GM18517 (cell line): ENCODE data around the gene GALNT5.
A peak's percentile ranks its signal among the peaks of the same experiment; 100 is the strongest.
"Not testable (repeated sequence)": the region's sequence is repeated elsewhere in the genome, so short reads cannot be mapped to it uniquely, and the experiment has no call there.

ENCODE experiments used
- ATAC-seq: cut with Tn5 transposase; IDR thresholded peaks from one replicate; pipeline ENCODE4 v1.9.1; 2021; ENCODE audit warnings: mild to moderate bottlenecking, moderate library complexity; ENCODE audit not compliant: unreplicated experiment

The GALNT5 gene

DNA sequence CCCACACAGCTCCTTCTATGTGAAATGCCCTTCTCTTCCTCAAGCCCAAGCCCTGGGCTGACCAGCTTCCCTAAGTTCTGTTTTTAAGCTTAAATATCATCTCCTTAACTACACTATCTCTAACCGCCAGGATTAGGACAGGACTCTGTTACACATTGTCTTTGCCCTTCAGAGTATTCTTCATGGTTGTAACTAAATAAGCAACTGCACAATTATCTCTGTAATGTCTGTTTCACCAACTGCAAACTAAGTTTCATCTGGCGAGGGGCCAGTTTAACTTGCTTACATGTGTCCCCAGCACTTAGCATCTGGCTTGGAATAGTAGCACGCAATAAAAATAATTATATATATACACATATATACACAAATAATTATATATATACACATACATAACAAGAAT is 69.2 kb downstream of the GALNT5 start:
- ATAC-seq, result no peak

DNA sequence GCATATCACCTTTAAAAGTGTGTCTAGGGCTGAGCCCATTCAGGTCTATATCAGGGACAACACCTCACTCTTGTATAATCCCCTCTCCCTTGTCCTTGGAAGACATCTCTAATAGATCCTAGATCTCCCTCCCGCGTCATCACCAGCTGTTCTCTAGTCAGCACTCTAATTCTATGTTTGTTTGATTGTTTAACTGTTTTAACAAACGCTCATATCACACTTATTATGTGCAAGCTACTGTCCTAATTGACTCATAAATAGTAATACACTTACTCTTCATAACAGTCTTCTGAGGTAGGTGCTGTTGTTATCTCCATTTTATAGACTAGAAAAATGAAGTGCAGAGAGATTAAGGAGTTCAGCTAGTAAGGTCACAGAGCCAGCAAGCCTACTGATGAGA is 69.7 kb downstream of the GALNT5 start:
- peak; percentile 25 for ATAC-seq

DNA sequence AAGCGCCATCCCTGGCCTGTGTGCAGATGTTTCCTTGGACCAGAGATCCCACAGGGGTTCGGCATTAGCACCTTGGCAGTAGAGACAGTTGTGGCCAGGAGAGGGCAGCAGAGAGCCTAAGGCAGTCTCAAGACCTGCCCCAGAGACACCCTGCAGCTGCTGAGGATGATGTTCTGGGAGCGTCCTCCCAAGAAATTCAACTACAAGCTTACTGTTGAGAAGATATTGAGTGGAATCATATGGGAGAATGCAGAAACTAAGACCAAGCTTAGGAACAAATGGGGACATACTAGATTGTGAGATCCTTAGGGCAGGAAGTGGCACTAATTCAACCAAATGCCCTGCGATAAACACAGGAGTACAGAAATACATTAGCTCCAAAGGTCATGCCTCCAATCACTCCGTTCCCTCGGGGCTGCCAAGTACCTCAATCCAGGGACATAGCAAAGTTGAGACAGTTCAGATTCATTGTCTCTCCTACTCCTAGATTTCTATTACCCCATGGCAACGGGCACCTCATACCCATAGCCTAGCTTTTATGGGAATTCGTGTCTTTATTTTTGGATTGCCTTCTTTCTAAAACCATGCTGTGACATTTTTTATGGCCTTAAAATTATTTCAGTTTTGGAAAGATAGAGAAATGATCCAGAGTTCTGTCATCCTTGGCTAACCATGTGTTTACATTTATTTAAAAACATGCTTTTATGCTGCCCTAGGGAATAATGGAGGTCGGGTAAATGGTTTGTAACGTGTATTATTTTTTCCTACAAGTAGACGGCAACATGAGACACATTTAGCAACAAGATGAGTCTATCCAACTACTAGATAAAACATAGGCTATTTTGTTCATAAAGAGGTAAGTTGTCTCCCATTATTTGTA is 70.4 kb downstream of the GALNT5 start:
- ATAC-seq, result peak; percentile 99

DNA sequence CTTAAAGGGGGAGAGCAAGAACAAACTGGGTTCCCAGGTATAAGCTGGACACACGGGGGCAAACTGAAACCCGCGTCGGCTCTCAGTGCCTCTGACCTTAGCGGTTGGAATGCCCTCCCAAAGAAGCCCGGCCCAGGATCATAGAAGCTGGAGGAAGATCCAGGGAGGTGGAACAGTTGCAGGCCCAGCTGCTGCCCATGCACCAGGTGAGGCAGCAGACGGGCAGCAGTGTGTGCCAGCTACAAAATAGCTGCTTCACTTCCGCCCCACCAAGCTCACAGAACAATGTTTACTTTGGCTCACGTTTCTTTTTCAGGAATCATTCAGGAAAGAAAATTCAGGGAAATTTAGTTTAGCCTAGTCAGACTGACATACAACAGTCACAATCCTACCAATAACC is 72.0 kb downstream of the GALNT5 start:
- no peak for ATAC-seq

DNA sequence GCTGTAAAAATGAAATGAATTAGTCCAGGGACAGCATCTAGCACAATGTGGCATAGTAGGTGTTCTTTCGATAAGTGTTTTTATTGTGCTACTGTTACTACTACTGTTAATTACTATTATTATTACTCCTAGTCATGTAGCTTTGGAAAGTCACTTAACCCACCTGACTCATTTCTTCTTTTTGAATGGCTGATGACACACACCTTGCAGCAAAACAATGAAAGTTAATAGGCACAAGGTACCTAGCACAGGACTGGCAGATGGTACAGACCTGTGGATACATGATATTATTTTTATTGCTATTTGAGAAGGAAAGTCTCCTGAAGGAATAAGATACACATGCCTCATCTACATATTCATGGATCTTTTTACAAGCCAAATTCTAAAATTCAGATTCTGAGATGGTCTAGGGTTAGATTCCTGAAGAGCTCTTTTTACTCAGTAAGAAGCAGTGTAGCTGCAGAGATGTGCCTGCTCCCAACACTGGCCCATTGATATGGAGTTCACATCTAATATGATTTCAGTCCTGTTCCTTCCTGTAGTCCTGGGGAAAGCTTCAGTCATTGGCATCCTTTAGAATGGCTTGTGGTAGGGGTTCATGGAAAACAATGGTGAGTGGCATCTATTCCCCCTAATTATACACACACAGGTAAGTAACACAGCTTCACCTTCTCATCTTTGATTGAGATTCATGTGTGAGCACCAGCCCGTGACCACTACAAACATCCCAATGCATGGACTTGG is 76.0 kb downstream of the GALNT5 start:
- ATAC-seq, result no peak

DNA sequence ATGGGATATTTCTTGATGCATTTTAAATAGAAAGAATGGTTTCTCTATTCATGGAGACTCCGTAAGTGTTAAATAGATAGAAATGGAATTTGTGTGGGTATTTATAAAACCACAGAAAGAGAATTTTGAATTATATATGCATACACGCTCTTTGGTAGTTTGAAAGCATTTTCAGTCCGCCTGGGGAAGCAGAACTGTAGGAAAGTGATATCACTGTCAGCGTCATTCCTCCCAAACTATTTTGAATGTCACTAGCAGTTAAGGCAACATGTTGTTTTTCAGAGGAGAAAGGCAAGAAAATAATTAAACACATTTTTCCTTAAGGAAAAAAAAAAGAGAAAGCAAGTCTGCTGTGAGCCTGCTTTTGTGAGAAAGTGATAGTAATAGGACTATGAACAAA is 76.8 kb downstream of the GALNT5 start:
- ATAC-seq, result no peak

DNA sequence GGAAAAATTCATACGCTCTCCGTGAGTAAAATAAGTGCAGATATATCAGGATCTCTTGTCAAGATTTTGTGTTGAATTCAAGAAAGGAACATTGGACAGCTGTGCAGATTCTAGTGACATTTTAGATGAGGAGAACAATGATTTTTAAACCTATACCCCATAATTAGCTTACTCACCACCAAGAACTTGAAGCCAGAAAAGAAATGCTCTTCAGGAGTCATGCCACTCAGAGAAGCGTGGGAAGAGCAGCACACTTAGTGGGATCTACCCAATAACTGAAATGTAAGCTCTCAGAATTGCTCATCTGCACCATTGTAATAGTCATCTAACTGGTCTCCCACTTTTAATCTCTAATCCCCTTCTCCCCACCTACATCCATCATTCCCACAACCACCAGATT is 77.3 kb downstream of the GALNT5 start:
- ATAC-seq, result no peak

DNA sequence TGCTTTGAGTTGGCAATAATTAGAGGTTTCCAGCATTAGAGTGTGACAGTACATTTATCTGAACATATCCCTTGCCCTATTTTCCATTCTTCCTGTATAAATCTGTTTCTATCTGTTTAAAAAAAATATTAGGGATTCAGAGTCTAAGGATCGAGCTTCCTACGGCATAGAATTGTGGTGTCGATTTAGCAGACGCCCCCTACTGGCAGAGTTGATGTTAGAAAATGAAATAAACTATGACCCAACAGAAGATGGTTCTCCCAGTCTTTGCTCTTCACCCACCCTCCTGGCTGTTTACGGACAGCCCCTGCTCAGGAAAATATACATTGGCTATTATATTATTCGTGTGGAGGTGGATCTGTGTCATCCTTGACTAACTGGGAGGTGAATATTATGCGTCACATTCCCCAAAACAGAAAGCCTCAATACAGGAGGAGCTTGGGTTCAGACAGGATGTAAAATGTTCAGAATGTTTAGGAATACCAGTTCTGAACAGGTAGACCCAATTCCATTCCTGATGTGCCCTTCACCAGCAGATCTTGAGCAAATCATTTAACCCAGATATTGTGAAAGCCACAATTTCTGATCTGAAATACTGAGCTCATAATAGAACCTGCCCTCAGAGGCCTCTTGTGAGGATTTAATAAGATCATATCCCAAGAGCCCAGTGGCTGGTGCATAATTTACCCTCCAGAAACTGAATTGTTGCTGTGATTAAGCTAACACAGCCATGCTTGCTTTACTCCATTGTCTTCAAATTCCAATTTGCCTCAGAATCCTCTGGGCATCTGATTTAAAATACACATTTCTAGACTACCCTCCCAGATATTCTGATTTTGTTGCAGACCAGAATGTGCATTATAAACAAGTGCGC is 78.9 kb downstream of the GALNT5 start:
- no peak for ATAC-seq

DNA sequence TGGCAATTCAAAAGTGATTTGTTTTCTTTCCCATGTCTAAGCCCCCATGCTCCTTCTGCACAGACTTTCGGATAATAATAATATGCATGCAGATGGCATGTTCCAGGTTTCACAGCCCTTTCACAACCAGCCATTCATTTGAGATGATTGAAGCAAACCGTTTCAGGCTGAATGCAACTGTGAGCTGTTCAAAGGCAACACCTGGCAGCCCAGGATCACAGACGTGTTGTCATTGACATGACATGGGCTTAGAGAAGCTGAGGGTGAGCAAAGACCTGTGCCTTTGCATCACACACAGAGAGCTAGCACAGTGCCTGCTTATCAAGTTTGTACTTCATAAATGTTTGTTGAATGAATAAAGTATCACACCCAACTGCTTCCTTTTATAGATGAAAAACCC is 80.5 kb downstream of the GALNT5 start:
- ATAC-seq, result no peak

DNA sequence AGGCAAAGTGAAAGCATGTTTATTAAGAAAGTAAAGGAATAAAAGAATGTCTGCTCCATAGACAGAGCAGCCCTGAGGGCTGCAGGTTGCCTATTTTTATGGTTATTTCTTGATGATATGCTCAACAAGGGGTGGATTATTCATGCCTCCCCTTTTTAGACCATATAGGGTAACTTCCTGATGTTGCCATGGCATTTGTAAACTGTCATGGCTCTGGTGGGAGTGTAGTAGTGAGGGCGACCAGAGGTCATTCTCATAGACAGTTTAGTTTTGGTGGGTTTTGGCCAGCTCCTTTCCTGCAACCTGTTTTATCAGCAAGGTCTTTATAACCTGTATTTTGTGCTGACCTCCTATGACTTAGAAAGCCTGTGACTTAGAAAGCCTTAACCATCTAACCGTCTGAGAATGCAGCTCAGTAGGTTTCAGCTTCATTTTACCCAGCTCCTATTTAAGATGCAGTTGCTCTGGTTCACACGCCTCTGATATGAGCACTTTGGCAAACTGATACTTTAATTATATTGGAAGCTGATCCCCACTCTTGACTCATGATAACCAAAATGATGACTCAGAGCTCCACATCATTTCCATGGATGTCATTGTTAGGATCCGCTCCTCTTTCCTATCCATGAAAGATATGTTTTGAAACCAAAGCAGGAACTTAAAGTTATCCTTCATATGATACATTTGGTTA is 82.6 kb downstream of the GALNT5 start:
- ATAC-seq, result no peak

DNA sequence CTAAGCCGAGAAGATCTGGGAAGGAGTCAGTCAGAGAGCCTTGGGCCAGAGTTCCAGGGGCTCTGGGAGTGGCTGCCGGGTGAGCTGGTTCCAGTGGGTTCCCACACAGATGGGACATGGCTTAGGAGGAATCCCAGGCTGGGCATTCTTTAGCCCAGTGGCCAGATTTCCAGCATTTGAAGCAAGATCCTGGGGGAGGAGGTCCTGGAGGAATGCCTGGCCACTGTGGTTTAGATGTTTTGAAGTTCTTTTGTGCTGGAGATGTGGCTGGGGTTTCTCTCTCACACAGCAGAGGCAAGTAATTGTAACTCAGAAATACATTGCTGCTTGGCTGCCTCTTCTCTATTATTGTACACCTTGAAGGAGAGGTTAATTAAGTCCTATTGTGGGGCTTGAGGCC is 83.9 kb downstream of the GALNT5 start:
- ATAC-seq, result not testable (repeated sequence)

DNA sequence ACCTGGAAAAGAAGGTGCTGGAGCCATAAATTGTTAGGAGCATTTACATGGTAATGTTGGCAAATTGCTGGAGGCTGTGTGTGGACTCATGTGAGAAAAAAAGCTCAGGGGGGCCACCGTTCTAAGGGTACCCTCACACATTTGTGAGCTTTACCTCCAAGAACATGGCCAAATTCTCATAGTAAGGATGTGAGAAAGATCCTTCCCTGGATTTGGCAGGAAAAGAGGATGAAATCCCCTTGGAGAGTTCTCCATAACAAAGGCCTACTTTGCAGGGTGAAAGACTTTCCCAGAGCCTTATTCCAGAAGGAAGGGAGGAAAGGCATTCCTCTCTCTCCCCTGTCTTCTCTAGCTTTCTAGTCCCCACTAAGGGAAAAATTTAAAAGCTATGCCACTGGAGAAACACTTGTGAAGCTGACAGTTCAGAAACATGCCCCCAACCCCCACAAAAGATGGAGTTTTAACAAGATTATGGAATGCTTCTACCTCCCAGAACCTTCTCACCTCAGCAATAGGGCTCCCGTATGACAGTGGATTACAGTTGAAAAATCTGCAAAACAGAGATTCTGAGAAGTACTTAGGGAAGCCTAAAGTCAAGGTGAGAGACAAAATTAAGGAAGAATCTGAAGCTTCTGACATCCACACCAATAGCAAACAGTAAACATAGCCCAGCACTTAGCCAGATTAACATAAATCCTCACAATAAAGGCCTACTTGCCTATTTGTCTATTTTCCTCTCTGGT is 88.3 kb downstream of the GALNT5 start:
- ATAC-seq, result no peak

DNA sequence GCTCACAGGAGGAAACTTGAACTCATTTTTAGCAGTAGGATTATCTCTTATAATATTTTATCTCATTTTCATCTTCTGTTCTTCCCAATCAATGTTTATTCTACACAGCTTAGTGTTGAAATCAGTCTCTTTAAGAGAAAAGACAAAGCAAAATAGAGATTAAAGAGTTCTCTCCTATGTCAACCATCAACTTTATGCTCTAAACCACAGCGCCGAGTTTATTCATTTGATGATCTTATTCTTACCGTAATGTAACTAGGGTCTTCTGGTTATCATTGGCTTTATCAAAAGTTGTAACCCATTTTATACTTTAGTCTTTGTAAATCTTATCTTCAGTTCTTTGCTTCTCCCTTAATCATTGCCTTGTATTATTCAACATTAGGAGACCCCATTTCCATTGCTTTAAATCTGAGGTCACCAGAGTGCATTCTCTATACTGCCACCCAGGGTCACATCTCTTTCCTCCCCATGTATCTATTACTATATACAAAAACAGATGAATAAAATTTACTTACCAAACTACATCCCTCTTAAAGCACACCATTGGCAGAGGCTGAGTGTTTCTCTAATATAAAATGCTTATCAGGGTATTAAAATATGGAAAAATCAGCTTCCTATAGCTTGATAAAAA is 90.9 kb downstream of the GALNT5 start:
- no peak for ATAC-seq

DNA sequence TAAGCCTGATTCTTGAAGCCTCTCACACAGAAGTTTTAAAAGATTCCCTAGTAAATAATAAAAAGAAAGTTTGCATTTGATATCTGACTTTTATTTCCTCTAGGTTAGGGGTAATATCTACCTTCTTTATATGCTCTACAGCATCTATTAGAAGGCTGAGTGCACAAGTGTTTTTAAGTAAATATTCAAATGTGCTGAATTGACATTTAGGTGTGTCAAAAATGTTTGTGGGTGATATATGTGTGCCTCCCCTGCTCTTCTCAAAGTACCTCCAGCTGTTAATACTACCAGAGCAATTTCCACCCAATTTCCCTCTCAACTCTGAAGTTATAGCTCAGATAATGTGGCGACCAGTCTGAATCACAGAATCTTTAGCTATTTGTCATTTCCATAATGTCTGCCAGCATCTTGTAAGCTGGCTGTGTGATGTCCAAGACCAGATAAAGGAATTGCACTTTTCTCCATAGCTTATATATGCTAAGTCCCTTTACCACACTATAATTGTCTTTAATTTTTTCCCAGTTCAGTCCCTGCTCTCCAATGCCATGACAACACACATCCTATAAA is 92.5 kb downstream of the GALNT5 start:
- ATAC-seq, result no peak

DNA sequence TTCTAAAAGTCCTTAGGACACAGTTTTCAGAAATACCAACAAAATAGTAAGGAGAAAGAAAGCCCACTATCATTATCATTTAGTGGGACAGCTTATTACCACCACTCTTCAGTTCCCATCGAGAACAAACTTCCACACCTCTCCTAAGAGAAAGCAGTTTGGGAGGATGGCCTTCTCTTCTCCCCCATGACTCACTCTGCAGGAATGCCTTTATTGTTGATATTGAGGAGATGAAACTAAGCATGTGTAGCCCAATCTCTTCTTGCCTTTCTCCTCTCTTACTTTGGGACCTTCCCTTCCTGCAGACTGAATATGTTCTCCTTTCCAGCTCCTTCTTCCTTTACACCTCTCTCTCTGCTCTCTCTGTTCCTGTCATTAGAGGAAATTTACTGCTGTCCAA is 98.1 kb downstream of the GALNT5 start:
- no peak for ATAC-seq

DNA sequence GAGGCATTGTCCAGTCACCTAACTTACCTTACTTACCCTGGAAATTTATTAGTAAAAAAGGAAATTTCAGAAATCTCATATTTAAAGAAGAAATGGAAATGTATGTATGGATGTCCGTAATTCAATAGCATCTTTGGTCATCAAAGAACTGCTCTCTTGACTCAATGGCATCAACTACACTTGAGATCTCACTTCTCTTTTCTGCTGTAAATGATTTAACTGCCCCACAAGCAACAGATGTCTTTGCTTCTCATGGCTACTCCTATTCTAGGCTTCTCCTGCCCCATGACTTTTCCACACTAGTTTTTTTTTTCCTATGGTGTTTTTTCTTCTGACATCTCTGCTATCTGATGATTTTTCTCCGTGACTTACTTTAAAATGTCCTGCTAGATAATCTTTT is 102.1 kb downstream of the GALNT5 start:
- peak; percentile 35 for ATAC-seq

DNA sequence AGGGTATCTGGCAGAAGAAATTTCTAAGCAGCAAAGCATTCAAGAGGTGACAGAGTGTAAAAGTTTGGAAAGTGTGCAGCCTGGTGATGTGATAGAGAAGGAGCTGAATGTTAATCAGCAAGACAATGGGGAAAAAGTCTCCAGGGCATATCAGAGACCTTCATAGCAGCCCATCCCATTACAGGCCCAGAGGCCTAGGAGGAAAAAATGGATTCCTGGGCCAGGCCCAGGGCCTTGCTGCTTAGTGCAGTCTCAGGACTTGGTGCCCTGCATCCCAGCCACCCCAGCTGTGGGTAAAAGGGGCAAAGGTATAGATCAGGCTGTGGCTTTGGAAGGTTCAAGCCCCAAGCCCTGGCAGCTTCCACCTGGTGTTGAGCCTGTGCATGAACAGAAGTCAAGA is 104.0 kb downstream of the GALNT5 start:
- no peak for ATAC-seq

DNA sequence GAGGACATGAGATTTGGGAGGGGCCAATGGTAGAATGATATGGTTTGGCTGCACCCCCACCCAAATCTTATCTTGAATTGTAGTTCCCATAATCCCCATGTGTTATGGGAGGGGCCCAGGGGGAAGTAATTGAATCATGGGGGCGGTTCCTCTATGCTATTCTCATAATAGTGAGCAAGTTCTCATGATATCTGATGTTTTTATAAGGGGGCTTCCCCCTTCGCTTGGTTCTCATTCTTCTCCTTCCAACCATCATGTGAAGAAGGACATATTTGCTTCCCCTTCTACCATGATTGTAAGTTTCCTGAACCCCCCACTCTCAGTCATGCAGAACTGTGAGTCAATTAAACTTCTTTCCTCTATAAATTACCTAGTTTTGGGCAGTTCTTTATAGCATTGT is 105.1 kb downstream of the GALNT5 start:
- ATAC-seq, result no peak

DNA sequence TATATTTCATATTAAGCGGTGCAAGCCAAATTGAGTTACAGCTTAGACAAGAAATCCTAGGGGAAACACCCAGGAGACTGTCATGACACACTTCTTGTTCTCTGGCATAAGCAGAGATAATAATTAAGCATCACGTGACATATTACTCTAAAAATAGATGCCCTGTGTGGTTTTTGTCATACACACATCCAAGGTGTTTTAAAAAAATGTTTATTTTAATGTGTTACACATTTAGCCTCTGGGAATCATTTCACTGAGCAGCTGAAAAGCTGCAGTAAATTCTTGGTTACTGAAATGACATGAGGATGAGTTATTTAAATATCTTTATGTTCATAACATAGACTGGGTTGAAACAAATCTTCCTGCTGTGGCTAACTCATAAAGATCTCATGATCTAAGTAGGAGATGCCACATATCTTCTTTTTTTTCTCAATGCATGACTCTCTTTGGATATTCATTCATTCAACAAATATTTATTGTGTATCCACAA is 106.2 kb downstream of the GALNT5 start:
- ATAC-seq, result peak; percentile 47
